ENCODE results near the gene PSMC3IP.

DNA sequence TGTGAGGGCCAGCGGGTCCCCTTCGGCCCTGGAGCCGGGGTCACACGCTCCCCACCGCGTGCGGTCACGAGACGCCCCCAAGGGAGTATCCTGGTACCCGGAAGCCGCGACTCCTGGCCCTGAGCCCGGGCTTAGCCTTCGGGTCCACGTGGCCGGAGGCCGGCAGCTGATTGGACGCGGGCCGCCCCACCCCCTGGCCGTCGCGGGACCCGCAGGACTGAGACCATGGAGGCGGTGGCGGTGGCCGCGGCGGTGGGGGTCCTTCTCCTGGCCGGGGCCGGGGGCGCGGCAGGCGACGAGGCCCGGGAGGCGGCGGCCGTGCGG lies 41.5 kb downstream of the PSMC3IP start, which contains the start of gene NAGLU:
- TF ChIP-seq, protein P1, sequence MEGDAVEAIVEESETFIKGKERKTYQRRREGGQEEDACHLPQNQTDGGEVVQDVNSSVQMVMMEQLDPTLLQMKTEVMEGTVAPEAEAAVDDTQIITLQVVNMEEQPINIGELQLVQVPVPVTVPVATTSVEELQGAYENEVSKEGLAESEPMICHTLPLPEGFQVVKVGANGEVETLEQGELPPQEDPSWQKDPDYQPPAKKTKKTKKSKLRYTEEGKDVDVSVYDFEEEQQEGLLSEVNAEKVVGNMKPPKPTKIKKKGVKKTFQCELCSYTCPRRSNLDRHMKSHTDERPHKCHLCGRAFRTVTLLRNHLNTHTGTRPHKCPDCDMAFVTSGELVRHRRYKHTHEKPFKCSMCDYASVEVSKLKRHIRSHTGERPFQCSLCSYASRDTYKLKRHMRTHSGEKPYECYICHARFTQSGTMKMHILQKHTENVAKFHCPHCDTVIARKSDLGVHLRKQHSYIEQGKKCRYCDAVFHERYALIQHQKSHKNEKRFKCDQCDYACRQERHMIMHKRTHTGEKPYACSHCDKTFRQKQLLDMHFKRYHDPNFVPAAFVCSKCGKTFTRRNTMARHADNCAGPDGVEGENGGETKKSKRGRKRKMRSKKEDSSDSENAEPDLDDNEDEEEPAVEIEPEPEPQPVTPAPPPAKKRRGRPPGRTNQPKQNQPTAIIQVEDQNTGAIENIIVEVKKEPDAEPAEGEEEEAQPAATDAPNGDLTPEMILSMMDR (optimal IDR thresholded peaks at IDR 0.05 in 1 of 3, IDR thresholded peaks at IDR 0.05 in 1 of 3, conservative IDR thresholded peaks at IDR 0.05 in 1 of 3; ENCODE audit: extremely low read depth in 1 of 3, insufficient read depth in 2 of 3, low read length in 3 of 3): no peak
- TF ChIP-seq EZH2 (IDR thresholded peaks at IDR 0.05; ENCODE audit: low read length): no peak
